T-helper 22 cell (primary cell): ENCODE data around the gene TEPSIN.

Source experiments
- DNase-seq: peaks from one replicate; pipeline ENCODE4 v3.0.0-alpha.2; 2020; ENCODE audit warnings: low read depth

The TEPSIN gene

DNA sequence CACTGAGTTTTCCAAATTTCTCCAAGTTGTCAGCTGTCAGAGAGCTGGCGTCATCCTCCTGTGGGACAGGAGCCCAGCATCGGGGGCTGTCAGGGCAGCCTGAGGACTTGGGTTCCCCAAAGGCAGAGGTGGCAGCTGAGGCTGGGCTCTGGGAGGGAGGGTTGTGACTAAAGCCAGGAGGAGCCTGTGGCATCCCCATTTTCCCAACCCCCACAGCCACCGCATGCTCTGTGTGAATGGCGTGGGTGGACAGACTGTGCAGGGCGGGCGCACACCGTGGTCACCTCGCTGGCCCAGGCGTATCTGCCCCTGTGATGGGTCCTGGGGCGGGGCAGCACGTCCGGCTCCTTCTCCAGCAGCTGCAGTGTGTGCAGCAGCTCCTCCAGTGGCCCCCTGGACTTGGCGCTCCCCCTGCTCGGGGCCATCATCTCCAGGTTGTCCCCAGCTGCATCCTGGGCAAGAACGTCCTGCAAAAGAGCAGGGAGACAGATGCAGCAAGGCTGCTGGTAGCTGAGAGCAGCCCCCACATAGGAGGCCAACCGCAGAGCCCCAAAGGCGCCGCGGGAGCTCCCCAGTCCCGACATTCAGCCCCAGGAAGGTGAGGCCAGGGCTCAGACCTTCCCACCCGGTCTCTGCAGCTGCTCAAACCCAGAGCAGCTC, 40.9 kb downstream of the TEPSIN start:
- no peak for DNase-seq

GRCh38 chr17:81197409-81197795, 41.5 kb downstream of the TEPSIN start:
- DNase-seq: no peak

DNA sequence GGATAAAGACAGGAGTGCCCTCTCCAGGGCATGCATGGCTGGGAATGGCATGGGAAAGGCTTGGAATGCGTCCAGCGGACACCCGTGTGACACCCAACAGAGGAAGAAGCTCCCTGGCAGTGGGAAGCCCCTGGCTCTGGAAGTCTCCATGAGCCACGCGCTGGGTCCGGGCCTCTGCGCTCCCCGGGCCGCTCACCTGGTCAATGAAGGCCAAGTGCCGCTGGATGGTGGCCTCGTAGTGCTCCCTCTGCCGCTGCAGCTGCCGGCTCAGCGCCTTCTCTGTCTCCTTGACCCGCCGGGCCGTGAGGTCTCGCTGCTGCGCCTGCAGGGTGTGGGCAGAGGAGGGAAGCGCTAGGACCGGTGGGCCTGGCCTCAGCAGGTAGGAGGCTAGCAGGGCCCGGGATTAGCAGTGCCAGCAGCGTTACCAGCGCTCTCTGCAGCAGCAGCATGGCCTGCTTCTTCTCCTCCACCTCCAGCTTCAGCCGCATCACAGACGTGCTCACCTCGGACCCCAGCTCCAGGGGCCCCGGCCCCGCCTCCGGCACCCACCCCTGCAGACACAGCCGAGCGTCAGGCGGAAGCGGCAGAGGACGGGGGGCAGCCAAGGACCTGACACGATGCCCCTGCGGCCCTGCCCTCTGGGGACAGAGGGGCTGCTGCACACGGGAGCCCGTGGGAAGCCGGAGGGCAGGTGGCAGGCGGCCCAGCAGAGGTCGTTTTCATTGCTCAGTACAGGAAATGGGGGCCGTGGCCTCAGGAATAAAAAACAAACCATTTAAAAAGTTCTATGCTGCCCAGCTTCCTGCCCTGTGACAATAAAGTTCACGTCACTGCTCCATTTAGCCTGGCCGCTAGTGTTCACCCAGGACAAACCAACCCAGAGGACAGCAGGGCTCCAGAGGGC, 42.1 kb downstream of the TEPSIN start:
- no peak for DNase-seq

DNA sequence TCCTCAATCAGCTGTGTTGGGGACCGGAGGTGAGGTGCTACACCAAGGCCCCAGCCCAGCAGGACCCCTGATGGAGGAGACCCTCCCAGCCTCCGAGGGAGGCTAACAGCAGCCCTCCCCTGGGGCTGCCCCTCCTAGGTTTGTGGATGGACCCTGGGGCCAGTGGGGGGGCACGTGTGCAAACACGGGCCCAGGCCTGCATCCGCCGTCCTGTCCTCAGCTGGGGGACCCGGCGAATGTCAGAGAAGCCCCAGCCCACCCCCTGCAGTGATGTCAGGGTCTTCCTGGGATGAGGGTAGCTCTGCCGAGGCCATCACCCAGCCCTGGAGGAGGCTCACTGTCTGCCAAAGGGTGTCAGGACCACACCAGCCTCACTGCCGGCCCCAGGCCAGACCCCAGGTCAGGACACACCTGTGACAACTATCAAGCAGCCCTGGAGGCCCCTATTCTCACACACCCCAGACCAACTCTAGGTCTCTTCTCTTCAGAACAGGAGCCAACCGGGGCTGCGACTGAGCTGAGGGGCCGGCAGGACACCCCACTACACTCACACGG, 42.8 kb downstream of the TEPSIN start:
- no peak for DNase-seq

DNA sequence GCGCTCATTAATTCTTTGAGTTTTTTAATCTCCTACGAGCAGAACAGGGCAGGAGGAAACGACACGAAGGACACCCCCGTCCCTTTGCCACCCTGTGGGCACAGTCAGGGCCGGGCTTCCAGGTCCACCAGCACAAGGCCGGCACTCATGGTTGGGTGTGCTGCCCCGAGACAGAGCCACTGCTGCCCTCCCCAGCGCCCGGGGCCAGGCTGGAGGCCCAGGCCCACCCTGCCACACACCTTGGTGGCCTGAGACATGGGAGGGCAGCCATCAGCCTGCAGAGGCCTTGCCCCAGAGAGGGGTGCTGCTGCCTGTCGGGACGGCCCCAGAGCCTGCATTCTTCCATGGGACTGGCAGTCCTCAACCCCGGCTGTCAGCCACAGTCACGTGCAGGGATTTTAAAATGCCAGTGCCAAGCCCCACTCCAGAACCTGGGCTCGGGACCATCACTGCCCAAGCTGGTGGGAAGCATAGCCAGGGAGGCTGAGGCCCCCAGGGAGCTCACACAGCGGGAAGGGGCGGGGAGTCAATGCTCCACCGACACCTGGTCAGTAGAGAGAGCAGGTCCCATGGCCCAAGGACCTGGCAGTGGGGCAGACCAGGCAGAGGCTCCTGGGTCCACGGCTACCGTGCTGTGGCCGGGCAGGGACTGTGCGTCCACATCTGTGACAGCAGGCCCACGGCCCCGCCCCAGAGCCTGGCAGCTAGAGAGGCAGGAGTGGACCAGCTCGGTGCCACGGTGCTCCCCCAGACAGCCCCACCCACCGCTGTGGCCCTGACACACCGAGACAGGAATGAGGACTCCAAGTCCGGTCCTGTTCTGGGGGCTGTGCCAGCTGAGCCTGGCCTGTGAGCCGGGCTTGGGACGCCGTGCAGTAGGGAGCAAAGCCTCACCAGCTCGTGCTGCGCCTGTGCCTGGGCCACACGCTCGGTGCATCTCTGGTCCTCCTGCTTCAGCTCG, 43.6 kb downstream of the TEPSIN start:
- no peak for DNase-seq

GRCh38 chr17:81194225-81194760, 44.6 kb downstream of the TEPSIN start:
- DNase-seq: no peak

DNA sequence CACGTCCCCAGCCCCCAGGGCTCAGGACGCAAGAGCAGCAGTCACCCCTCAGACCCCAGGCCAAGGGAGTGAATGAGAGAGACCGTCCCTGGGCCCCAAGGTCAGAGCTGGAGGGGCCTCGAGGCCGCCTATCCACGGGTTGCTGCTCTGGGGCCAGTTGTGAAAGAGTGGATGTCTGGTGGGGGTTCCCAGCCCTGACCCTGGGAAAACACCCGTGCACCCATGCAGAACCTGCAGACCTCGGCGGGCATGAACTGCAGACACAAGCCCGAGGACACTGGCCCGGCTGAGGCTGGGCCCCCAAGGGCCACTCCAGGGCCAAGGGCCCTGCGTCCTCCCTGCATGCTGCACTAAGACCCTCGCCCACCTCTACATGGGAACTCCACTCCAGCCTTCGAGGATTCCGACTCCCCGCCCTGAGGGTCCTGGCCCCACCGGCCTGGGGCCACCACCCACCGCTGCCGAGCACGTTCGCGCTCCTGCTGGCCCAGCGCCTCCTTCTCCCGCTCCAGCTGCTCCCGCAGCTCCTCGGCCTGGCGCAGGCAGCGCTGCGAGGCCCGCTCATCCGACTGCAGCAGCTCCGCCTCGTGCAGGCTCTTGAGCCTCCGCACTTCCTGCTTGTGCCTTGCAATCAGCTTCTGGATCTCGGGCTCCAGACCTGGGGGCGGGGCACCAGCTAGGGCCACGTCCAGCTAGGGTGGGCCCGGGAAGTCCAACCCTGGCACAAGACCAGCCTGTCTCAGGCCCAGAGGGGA, 45.2 kb downstream of the TEPSIN start:
- no peak for DNase-seq

- no peak for DNase-seq
Measured at GRCh38 chr17:81193051-81193410, 45.8 kb downstream of the TEPSIN start.

DNA sequence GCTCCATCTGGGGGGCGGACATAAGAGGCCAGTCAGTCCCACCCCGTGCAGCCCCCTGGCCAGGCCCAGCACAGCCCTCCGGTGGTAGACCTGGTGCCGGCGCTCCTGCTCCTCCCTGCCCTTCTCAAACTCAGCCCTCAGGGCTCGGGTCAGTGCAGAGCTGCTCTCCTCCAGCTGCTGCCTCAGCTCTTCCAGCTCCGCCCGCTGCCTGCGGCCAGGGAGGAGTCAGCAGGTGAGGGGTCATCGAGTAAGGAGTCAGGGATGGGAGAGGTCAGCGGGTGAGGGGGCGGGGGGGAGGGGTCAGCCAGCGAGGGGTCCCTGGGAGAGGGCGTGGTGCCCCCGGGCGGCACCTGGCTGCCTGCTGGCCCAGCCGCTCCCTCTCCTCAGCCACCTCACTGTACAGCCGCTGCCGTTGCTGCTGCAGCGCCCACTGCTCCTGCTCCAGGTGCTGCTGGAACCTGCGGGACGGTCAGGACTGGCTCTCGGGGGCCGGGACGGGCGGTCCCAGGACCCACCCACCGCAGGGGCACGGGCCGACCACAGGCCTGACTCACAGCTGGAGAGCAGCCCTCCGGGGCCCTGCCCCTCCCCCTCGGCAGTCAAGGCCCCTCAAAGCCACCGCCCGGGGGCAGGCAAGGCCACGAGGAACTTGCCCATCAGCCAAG, 46.3 kb downstream of the TEPSIN start:
- DNase-seq: no peak

DNA sequence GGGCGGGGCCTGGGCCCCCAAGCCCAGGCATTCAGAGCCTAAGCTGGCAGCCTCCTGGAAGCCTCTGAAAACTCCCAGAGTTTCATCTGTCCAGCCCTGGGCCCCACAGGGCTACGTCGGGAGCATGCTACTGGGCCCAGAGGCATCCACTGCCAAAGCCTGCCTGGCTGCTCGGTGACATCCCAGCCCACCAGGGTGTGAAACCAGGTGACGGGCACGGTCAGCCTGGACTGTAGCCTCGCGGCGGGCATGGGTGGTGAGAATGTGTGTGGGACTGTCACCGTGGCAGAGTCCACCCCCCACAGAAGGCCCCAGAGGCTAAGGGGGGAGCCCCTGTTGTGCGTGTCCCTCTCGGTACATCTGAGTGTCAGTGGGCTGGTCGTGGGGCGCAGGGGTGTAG, 47.2 kb downstream of the TEPSIN start:
- DNase-seq: no peak

DNA sequence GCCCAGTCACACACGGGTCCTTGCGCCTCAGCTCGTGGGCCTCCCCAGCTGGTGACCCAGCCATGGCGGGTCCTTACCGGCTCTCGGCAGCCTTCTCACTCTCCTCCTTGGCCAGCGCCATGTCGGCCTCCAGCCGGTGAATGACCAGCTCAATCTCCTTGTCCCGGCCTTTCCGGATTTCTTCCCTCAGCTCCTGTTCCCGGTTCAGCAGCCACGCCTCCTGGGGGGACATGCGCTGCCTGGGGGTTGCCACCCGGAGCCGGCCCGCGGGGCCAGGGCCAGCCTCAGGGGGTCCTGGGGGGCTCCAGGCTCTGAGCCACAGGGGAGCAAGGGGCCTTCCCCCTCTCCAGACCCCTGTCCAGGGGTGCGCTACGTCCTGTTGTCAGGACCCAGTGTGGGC, 47.7 kb downstream of the TEPSIN start:
- no peak for DNase-seq

DNA sequence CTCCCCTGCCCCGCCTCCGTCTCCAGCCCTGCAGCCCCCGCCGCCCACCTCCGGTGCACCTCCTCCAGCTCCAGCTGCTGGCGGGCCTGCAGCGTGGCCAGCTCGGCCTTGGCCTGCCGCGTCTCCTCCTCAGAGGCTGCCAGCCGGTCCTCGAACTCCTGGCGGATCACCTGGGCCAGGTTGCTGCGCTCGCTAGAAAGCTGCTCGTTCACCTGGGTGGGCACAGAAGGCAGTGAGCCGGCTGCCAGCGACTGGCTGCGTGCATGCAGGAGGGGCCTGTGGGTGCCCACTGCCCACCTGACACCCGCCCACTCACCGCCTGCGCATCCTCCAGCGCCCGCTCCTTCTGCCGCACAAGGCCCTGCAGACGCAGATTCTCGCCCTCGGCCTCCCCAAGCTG, 48.3 kb downstream of the TEPSIN start:
- no peak for DNase-seq

DNA sequence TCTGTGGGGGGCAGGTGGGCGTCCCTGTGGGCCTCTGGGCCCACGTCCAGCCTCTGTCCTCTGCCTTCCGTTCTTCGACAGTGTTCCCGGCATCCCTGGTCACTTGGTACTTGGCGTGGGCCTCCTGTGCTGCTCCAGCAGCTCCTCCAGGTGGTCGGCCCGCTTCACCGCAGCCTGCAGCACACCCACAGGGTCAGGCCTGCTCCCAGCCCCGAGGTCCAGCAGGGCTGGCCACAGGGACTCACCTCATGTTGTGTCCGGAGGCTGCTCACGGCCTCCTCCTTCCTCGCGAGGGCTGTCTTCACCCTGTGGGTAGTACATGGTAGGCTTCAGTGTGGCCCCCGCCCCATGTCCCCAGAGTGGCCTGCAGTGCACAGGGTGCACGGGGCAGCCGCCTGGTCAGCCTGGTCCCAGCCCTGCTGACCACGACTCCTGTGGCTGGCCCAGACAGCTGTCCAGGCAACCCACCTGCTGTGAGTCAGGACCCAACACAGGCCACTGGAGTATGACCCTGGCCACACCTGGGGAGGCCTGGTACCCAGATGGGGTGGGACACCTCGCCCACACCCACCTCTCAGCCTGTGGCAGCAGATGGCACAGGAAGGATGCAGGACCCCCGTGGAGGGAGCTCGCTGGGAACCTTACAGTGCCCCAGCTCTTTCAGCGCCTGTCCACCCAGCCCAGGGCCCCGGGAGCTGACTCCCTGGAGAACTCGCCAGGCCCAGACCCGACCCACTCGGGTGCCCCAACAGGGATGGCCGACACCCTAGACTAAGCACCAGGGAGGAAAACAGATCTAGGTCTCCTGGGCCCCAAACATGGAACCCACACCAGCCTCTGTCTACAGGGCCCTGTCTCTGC, 49.0 kb downstream of the TEPSIN start:
- DNase-seq: no peak

DNA sequence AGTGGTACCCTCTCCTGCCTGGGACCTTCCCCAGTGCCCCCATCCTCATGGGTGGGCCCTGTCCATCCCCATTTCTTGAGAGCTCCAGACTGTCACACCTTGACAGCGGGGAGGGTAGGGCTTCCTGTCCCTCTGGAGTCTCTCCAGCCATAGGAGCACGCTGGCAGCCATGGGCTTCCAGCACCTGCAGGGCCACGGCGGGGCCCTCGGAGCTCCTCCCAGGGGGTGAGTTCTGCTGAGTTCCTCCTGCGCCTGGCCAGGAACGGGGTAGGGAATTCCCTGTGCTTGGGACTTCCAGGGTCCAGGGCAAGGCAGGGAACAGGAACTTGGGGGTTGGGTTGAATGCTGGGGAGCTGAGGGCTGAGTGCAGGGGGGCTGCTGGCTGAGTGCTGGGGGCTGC, 49.8 kb downstream of the TEPSIN start:
- DNase-seq: no peak

DNA sequence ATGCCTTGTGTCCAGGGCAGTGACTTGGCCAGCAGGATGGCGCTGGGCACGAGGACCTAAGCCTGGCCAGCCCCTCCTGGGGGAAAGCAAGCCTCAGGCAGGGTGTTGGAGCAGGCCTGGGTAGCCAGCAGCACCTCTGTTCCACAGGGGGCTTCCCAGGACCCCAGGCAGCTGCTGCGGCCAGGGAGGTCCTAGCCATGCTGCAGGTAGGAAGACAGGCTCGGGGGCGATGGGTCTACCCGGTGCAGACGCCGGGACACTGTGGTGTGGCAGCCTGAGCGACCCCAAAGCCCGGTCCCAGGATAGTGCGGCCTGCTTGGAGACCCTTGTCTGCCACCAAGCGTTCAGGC, 50.4 kb downstream of the TEPSIN start:
- DNase-seq: no peak

DNA sequence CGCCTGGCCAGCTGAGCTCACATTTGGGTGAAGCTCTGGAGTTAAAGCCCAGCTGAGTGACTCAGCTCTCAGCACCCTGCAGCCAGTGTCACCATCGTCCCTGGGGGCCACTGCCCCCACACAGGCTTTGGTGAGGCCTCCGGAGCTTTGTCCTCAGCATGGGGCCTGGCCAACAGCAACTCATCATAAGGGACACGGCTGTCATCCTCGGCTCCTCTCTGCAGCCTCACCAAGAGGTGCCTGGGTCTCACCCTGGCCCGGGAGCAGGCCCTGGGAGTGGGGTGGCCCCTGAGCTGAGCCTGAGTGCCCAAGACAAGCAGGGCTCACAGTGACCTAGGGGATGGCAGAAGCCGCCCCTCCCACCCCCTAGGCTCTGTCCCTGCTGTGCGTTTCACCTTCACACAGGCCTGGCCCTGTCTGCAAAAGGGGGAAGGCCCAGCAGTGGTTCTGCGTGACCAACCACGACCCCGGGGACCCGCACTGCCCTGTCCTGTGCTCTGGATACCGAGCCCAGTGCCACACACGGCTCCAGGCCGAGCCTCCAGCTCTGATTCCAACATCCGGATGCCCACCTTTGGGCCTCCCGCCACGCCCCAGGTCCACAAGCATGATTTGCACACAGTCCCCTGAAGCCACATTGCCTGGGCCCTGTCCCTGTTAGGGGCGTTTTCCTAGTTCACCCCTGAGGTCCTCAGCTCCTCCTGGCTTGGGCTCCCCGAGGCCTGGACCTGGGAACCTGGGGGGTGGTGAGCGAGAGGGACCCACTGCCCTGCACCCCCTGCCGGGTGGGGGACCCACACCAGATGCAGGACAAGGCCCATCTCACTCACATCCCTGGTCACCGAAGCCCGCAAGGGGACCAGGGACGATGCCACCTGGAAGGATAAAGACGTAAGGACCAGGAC, 51.0 kb downstream of the TEPSIN start:
- DNase-seq: no peak

DNA sequence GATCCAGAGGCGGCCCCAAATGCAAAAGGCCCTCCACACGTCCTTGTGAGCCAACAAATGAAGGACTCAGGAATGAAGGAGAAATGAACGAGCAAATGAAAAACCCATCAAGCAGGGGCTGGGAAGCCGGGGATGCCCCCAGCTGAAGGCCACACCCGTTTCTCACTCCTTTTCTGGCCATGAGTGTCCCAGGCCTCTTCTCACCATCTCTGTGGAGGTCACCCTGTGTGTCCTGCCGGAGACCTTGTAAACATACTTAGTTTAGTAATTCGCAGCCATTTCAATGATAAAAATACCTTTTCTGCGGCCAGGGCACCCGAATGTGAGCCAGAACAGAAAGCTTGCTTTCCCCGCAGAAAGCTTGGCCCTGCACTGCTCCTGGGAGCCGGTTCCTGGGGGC, 51.7 kb downstream of the TEPSIN start:
- no peak for DNase-seq

GRCh38 chr17:81186203-81186602, 52.7 kb downstream of the TEPSIN start:
- no peak for DNase-seq

- DNase-seq: no peak
Measured at GRCh38 chr17:81184555-81184954, 54.3 kb downstream of the TEPSIN start.
